Measurements from ENCODE around the gene KLHL35.
"Not testable (repeated sequence)": the region's sequence is repeated elsewhere in the genome, so short reads cannot be mapped to it uniquely, and the experiment has no call there.

Gene KLHL35

DNA sequence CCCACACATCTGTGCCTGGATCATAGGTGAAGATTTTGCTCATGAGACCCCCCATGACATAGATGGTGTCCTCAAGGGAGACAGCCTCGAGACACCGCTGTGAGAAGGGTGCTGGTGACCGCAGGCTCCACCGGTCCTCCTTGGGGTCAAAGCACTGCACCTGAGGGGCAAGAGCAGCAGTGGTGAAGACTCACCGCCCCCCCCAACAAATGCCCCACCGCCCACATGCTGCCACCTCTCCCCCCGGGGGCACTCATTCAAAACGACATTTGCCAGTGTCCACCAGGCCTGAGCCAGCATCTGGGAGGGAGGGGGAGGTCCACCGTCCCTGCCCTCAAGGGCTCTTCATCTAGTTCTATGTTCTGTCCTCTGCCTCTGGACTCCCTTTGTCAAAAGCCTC is 9.3 kb downstream of the KLHL35 start:
- no peak for DNase-seq (ENCODE audit: low spot score)

DNA sequence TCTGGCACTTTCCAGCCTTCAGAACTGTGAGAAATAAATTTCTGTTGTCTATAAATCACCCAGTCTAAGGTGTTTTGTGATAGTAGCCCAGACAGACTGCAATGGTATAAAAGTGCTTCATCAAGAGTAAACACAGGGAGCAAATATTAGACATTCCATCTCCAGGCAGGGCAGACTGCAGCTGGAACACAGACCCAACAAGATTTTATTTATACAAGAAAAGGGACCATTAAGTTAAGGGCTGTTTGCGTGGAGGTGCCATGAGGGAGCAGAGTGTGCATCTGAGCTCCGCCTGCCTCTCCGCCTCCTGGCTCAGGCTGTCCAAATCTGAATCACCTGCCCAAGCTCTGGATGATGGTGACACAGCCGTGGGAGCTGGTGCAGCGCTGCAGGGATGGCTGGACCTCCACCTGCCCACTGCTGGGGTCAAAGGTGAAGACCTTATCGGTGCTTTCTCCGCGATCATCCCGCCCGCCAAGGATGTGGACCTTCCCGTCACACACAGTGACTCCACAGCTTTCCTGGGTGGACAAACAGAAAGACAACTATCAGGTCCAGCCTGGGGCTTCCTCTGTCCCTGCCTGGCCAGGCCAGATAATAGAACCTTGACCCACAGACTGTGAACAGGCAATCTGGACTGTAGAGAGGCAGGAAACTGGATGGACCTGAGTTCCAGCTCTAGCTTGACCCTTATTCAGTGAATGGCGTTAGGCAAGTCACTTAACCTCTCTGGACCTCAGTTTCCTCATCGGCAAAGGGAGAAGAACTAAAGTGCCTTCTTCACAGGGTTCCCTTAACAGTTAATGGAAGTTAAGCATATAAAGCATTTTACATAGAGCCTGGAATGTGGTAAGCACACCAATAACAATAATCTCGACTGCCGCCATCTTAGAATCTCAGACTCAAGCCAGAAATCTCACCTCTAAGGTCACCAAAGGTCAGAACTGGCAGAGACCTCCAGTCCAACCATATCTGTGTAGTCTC is 10.5 kb downstream of the KLHL35 start:
- DNase-seq (ENCODE audit: low spot score), result no peak

DNA sequence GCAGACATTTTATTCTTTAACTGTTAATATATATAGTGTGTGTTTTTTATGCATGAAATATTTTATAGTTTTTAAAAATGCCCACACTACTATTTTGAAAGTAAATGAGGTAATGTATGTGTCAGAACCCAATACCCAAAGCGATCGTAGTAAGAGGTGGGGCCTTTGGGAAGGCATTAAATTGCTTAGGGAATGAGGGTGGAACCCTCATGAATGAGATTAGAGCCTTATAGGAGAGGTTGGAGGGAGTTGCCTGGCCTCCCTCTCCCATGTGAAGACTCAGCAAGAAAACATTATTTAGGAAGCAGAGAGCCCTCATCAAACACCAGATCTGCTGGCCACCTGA is 11.1 kb downstream of the KLHL35 start:
- no peak for DNase-seq (ENCODE audit: low spot score)

DNA sequence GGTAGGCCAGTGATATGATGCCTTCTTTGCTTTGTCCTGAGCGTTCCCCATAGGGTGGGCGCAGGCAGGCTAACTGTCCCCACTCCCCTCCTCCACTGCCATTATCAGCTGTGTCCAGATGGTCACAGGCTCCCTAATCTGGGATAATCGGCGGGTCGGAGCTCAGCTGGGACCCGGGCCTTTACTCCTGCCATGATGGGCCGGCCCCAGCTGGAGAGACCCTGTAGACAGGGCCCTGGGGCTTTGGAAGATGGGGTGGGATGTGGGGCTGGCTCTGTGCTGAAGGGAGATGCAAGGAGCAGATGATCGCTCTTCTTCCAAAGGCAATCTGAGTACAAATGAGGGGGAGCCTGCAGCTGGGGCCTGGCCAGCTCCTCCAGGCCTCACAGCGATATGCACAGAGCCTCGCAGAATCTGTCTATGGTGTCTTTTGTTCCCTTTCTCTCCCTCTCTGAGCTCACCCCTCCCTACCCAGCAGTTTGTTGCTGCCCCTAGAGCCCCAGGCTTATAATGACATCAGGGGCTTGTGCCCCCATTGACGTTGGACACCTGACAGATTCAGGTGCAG is 11.9 kb downstream of the KLHL35 start:
- DNase-seq (ENCODE audit: low spot score), result no peak

DNA sequence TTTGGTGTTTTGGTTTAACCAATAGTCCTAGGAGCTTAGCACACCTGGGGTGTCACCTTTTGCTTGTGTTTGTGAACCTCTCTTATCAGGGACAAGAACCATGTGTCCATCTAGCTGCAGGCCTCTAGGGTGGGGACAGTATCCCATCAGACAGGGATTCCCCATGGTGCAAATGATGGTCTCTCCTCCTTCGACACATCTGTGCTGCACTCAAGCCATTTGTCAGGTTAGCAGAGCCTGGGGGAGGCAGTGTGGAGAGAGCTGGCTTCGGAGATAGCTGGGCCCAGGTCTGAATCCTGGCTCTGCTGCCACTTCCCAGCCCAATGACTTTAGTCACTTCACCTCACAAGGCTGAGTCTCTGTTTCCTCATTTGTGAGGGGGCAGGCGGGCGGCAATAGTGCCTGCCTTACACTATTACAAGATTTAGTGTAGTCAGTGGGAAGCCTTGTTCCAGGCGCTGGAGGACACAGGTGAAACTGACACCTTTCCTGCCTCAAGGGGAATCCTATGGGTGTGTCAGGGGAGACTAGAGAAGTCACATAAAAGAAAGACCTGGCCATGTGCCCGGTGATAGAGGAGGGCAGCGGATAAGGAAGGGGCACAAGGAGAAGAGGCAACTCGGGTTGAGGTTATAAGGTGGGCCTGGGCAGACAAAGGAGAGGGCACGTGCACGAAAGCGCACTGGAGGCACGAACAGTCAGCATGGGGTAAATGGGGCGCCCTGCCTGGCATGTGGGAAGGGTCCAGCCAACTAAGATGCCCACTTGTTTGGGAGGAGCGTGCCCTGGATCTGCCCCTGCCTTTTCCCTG is 12.6 kb downstream of the KLHL35 start:
- no peak for DNase-seq (ENCODE audit: low spot score)

DNA sequence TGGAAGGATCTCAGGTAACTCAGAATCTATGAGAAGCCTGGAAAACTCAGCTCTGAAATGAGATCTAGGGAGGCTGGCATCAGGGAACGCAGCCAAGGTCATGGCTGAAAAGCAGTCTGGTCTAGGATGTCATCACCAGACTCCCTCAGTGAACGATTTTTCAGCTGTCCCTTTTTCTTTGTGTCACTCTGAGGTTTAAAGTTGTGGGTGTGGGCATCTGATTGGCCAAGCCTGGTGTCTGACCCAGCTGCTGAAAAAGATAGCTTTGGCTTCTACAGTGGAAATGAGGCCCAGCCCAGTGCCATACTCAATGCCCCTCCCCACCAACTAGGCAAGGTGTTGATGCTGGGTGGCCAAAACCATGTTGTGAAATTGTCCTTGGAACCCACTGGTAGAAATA is 19.1 kb downstream of the KLHL35 start:
- no peak for DNase-seq (ENCODE audit: low spot score)

DNA sequence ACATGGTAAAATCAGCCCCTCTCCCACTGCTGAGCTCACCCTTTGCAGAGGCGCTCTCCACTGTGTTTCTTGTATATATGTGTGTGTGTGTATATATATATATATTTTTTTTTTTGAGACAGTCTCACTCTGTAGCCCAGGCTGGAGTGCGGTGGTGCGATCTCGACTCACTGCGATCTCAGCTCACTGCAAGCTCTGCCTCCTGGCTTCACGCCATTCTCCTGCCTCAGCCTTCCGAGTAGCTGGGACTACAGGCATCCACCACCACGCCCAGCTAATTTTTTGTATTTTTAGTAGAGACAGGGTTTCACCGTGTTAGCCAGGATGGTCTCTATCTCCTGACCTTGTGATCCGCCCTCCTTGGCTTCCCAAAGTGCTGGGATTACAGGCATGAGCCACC is 19.9 kb downstream of the KLHL35 start:
- DNase-seq (ENCODE audit: low spot score), result not testable (repeated sequence)

DNA sequence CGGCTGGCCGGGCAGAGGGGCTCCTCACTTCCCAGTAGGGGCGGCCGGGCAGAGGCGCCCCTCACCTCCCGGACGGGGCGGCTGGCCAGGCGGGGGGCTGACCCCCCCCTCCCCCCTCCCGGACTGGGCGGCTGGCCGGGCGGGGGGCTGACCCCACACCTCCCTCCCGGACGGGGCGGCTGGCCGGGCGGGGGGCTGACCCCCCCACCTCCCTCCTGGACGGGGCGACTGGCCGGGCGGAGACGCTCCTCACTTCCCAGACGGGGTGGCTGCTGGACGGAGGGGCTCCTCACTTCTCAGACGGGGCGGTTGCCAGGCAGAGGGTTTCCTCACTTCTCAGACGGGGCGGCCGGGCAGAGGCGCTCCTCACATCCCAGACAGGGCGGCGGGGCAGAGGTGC is 23.0 kb downstream of the KLHL35 start:
- not testable (repeated sequence) for DNase-seq (ENCODE audit: low spot score)

DNA sequence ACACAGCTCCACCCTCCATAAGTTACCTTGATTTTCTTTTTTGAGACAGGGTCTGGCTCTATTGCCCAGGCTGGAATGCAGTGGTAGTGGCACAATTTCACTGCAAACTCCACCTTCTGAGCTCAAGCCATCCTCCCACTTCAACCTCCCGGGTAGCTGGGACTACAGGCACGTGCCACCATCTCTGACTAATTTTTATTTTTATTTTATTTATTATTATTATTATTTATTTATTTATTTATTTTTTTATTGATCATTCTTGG is 24.1 kb downstream of the KLHL35 start:
- DNase-seq (ENCODE audit: low spot score), result no peak

DNA sequence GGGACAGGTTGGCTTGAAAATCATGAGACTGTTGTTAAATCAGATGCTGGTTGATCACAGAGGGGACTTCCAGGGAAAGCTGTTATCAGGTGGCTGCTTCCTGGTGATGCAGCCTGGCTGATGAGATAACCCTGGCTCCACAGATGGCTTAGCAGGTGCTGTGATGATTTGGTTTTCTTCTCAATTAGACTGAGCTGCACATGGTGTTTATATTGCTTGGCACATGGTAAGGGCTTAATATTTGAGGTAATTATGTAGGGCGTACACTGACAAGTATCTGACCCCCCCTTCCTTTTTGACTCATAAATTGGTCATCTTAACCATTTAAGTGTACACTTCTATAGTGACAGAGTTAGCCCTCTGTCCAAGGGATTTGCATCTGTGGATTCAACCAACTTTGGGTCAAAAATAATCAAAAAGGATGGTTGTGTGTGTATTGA is 26.6 kb downstream of the KLHL35 start:
- peak; percentile 90 for DNase-seq (ENCODE audit: low spot score)

DNA sequence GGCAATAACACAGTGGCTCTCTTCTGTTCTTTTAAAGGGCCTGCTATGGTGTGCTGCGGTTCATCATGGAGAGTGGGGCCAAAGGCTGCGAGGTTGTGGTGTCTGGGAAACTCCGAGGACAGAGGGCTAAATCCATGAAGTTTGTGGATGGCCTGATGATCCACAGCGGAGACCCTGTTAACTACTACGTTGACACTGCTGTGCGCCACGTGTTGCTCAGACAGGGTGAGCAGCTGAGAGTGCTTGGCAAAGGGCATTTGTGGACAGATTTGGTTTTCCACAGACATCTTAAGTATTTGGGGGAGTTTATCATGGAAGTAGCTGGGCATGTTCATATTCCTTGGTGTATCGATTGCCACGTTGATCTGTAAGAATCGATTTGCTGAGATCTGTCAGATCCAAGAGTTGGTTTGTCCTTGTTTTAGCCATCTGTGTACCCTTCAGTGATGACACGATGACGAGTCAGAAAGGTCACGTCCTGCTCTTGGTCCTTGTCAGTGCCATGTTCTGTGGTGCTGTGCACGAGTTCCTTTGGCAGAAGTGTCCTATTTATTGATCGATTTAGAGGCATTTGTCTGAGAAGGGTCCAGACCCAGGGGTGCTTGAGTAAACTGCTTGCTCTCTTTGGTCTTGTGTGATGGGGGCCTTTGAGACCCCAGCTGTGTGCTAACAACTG is 28.9 kb downstream of the KLHL35 start:
- no peak for DNase-seq (ENCODE audit: low spot score)

DNA sequence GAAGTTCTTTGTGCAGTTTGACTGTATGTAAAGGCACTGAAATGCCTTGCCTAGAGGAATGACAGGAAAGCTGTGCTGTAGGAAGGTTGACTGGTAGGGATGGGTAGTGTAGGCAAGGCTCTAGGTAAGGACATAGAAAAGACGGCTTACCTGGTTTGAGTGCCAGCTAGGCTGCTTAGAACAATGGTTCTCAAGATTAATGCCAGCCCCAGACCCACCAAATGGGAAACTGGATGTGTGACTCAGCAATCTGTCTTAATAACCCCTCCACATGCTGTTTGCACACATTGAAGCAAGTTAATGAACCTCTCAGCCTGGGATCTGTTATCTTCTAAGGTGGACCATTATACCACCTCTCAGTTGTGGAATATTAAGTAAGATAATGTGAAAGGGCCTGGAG is 30.0 kb downstream of the KLHL35 start:
- no peak for DNase-seq (ENCODE audit: low spot score)

DNA sequence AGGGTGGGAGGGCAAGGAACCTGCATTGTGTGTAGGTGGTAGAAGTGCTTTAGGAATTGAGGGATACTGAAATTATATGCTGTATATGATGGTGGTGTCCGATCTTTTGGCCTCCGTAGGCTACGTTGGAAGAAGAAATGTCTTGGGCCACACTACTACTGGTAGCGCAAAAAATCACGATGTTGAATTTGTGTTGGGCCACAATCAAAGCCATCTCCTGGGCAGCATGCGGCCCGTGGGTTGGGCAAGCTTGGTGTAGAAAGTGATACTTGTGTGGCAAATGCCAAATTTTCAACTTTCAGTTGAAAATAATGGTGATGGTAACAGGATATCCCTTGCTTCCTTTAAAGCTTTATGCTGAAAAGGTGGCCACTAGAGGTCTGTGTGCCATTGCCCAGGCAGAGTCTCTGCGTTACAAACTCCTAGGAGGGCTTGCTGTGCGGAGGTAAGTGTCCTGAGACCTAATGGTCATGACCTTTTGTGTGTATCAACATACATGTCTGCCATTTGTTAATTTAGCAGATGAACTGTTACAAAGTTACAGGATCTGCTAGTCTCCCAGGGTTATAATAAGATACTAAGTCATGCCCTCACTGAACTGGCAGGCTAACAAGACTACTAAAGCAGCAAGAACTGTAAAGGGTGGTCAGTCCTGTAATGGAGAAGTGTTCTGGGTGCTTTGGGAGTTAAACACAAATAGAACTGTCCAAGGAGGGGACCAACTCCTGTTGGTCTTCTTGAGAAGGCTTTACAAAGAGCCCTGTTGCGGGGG is 30.8 kb downstream of the KLHL35 start:
- DNase-seq (ENCODE audit: low spot score), result no peak

DNA sequence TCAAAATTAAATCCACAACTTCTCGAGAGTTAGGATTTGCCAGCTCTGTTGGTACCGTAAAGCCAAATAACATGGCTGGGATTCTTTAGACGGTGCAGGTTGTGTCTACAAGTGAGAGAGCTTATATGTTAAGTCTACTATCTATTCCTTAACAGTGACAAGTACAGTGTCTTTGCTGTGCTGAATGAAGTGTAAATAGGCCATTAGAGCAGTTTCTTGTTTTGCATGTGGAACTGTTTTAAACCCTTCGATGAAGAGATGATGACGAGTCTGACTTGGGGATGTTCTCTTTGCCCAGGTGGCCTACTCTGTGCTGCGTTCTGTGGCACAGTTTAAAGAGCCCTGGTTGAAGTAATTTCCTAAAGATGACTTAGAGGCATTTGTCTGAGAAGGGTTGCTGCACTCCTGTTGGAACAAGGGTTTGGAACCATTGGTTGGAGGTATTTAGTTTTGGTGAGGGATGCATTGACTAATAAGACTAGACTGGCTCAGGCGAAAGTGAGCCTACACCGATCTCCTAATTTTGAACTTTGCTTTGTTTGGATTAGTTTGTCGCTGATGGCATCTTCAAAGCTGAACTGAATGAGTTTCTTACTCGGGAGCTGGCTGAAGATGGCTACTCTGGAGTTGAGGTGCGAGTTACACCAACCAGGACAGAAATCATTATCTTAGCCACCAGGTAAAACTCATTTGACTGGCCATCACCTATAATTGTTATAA is 32.7 kb downstream of the KLHL35 start:
- DNase-seq (ENCODE audit: low spot score), result no peak

DNA sequence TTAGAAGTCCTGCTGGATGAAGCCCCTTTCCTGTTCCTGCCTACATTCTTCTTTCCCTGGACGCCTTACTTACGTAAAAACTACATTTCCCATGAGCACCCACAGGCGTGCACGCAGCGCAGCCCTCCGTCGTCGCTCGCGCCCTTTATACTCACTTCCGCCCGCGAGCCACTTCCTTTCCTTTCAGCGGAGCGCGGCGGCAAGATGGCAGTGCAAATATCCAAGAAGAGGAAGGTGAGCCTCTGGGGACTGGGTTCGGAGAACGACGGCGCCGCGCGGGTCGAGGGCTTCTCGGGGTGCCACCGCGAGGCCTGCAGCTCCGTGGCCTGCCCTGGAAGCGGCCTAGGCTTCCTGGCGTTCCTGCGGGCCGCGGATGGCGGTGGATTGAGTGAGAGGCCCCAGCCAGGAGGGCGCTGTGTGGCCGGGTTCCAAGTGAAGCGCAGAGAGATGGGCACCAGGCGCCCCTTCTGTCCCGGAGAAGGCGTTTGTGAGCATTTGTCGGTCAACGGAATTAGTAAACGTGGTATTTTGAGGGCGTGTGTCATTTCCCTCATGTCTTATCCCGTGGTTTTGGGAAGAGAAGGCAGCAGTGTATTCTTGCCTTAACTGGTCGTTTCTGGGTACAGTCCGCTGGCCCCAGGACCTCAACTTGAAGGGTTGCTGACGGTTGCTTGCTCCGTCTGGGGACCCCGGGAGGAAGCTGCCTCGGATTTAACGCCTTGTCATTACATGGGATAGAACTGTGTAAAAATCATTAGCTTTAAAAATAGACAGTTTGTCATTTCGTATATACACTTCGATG is 33.5 kb downstream of the KLHL35 start, which contains the start of gene RPS3:
RPS3 (plus strand) TSS at position 175 of the 802 bp plus-strand sequence; CDS start at position 205, 30 bp downstream.
- DNase-seq (ENCODE audit: low spot score), result peak; percentile 94

DNA sequence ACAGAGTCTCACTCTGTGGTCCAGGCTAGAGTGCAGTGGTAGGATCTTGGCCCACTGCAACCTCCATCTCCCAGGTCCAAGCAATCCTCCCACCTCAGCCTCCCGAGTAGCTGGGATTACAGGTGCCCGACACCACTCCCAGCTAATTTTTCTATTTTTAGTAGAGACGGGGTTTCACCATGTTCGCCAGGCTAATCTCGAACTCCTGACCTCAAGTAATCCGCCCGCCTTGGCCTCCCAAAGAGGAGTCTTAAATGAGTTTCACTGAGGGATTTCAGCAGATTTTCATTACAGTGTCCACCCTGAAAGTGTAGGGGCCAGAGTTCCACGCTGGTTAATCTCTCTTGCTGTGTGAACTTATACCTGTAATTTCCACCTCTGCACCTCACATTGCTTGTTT is 34.1 kb downstream of the KLHL35 start:
- no peak for DNase-seq (ENCODE audit: low spot score)

DNA sequence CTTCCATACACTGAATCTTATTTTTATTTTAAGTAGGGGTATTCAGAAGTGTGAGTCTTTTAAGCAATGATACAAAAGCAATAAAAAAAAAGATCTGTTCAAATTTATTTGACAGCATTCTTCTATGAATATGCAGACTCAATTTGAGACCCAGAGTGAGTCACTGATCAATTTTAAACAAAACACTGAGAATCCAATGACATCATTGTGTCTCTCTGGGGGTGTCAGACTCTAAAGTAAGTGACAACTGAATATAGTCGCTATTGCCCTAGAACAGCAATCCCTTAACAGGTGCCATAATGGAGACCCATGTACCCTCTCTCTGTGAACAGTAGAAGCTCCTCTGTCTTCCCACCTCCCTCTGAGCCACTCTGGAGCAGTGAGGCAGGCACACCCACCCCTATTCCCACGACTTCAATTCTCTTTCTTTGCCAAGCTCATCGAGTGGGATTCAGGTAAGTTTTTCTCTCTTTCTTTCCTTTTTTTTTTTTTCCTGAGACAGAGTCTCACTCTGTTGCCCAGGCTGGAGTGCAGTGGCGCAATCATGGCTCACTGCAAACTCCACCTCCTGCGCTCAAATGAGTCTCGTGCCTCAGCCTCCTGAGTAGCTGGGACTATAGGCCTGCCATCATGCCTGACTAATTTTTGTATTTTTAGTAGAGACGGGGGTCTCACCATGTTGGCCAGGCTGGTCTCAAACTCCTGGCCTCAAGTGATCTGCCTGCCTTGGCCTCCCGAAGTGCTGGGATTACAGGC is 38.7 kb downstream of the KLHL35 start:
- no peak for DNase-seq (ENCODE audit: low spot score)

DNA sequence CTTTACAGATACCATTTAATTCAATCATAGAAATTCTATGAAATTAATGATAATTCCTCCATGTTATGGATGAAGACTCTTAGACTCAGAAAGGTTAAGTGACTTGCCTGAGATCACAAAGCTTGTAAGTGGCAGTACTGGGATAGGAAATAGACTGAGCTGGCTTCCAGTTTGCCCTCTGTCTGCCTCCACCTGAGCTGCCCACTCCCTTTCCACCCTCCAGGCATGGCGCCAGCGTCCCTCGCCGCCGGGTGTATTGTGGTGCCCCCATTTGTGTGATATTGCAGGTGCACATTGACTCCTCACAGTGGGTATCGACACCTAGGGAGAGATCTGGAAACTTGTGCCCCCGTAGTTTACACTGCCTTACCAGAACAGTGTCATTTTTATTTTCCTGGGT is 43.1 kb downstream of the KLHL35 start:
- no peak for DNase-seq (ENCODE audit: low spot score)

DNA sequence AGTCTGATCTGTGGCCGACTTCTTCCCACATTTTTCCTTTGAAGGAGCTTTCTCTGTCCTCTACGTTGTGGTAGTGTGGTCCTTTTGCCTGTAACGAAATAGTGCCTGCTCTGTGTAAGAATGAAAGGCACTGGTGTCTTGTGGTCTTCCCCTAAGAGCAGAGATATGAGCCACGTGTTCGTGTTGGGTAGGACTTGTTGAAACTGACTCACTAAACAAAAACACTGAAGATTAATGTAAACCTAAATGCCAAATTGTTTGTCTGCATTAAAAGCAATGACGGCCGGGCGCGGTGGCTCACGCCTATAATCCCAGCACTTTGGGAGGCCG is 43.8 kb downstream of the KLHL35 start:
- DNase-seq (ENCODE audit: low spot score), result no peak
